Prostate gland (tissue), 2 donors: ENCODE data around the gene RPL35A.

Source experiments
- CTCF ChIP-seq, 4 experiments: fragments of 200-600 bp in 2 of 4; fragments of 450-650 bp in 2 of 4; sonication (generic) in 2 of 4; IDR thresholded peaks; 1 replicate in 3 of 4; 2 replicates in 1 of 4; pipeline ENCODE4 v1.5.1; 2016 to 2019; ENCODE audit warnings: antibody characterized with exemption in 4 of 4, mild to moderate bottlenecking in 2 of 4, moderate library complexity in 2 of 4
- POLR2A ChIP-seq: fragments of 450-650 bp; IDR thresholded peaks from one replicate; pipeline ENCODE4 v1.6.1; 2016; ENCODE audit warnings: antibody characterized with exemption, mild to moderate bottlenecking

DNA sequence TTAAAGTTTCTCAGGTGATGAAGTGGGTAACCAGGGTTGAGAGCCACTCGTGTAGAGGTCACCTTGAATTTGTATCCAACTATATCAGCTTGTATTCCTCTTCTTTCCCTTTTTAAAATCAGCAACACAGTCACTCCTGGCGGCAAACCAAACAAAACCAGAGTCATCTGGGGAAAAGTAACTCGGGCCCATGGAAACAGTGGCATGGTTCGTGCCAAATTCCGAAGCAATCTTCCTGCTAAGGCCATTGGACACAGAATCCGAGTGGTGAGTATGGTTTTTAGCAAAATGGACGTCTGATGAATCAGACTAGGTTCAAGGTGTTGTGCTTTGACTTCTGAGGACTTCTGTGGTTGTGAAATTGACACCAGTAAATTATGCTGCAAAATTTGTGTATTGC lies 3.9 kb downstream of the RPL35A start:
- TF ChIP-seq CTCF (IDR thresholded peaks at IDR 0.05): no peak
- TF ChIP-seq POLR2A: no peak
